Rectal smooth muscle tissue (tissue), 1 donor: ENCODE measurements around the gene LUC7L3.
"Not testable (repeated sequence)": the region's sequence is repeated elsewhere in the genome, so short reads cannot be mapped to it uniquely, and the experiment has no call there.

ENCODE experiments used
- H3K27ac ChIP-seq: one replicate; pipeline ENCODE4 v1.7.0; 2013; ENCODE audit warnings: low read depth, low read length, inconsistent platforms
- H3K27me3 ChIP-seq: one replicate; pipeline ENCODE4 v1.7.0; 2013; ENCODE audit warnings: low read length; ENCODE audit not compliant: control insufficient read depth, insufficient read depth
- H3K36me3 ChIP-seq: one replicate; pipeline ENCODE4 v1.7.0; 2013; ENCODE audit warnings: low read length; ENCODE audit not compliant: control insufficient read depth, insufficient read depth
- H3K4me1 ChIP-seq: one replicate; pipeline ENCODE4 v1.7.0; 2013; ENCODE audit warnings: low read length; ENCODE audit not compliant: control insufficient read depth, insufficient read depth
- H3K4me3 ChIP-seq: one replicate; pipeline ENCODE4 v1.7.0; 2013; ENCODE audit warnings: low read length
- H3K9ac ChIP-seq: one replicate; pipeline ENCODE4 v1.7.0; 2013; ENCODE audit warnings: low read length

Gene LUC7L3

GRCh38 chr17:50719144-50719923 lies at the start of gene LUC7L3:
Gene LUC7L3, plus strand, starts transcription at chr17:50719603. Its CDS starts 130 bp downstream, at chr17:50719733.
- Histone ChIP-seq H3K4me3 (peak within 1 kb of the TSS; percentile 96), H3K27me3 (no peaks in the 10 kb centered on the region), H3K27ac (peak within 1 kb of the TSS; percentile 99), H3K9ac (peak within 1 kb of the TSS; percentile 97), H3K36me3 (no peaks in the 10 kb centered on the region), H3K4me1 (peaks cover 5% of the 10 kb centered on the region)

- H3K36me3 ChIP-seq = no peaks in the 10 kb centered on the region
- H3K27me3 ChIP-seq = no peaks in the 10 kb centered on the region
- no peak overlapping the region for H3K4me3 ChIP-seq
- H3K27ac ChIP-seq = no peak overlapping the region
- H3K9ac ChIP-seq = no peak overlapping the region
- H3K4me1 ChIP-seq = no peaks in the 10 kb centered on the region
Observed at GRCh38 chr17:50672071-50672470, 47.3 kb upstream of the LUC7L3 start.

- Histone ChIP-seq H3K4me3 (no peak overlapping the region), H3K27ac (no peak overlapping the region)
Observed at GRCh38 chr17:50672831-50673551, 46.4 kb upstream of the LUC7L3 start.

GRCh38 chr17:50675190-50675589 lies 44.2 kb upstream of the LUC7L3 start:
- no peak overlapping the region for H3K27ac ChIP-seq
- H3K9ac ChIP-seq = no peak overlapping the region
- H3K4me3 ChIP-seq = no peak overlapping the region
- no peaks in the 10 kb centered on the region for H3K4me1 ChIP-seq
- H3K36me3 ChIP-seq = no peaks in the 10 kb centered on the region
- no peaks in the 10 kb centered on the region for H3K27me3 ChIP-seq

More at GRCh38 chr17:50672831-50673551, 46.4 kb upstream of the LUC7L3 start:
- Histone ChIP-seq H3K27me3 (no peaks in the 10 kb centered on the region), H3K4me1 (no peaks in the 10 kb centered on the region), H3K36me3 (no peaks in the 10 kb centered on the region), H3K9ac (no peak overlapping the region)

- H3K27ac ChIP-seq = no peak overlapping the region
- H3K9ac ChIP-seq = no peak overlapping the region
- no peaks in the 10 kb centered on the region for H3K27me3 ChIP-seq
- no peaks in the 10 kb centered on the region for H3K4me1 ChIP-seq
- H3K36me3 ChIP-seq = no peaks in the 10 kb centered on the region
- H3K4me3 ChIP-seq = no peak overlapping the region
Observed at GRCh38 chr17:50675627-50676026, 43.8 kb upstream of the LUC7L3 start.

- Histone ChIP-seq H3K36me3 (no peaks in the 10 kb centered on the region), H3K4me3 (no peak overlapping the region)
Observed at GRCh38 chr17:50676065-50676975, 43.1 kb upstream of the LUC7L3 start.

GRCh38 chr17:50677851-50678375 lies 41.5 kb upstream of the LUC7L3 start:
- Histone ChIP-seq H3K4me3 (no peak overlapping the region), H3K36me3 (no peaks in the 10 kb centered on the region), H3K27me3 (no peaks in the 10 kb centered on the region), H3K4me1 (no peaks in the 10 kb centered on the region), H3K27ac (no peak overlapping the region), H3K9ac (no peak overlapping the region)

More at GRCh38 chr17:50676065-50676975, 43.1 kb upstream of the LUC7L3 start:
- no peaks in the 10 kb centered on the region for H3K4me1 ChIP-seq
- no peaks in the 10 kb centered on the region for H3K27me3 ChIP-seq
- H3K9ac ChIP-seq = no peak overlapping the region
- H3K27ac ChIP-seq = no peak overlapping the region

- no peaks in the 10 kb centered on the region for H3K4me1 ChIP-seq
- no peak overlapping the region for H3K9ac ChIP-seq
- H3K27me3 ChIP-seq = no peaks in the 10 kb centered on the region
- no peaks in the 10 kb centered on the region for H3K36me3 ChIP-seq
- H3K27ac ChIP-seq = no peak overlapping the region
- H3K4me3 ChIP-seq = no peak overlapping the region
Observed at GRCh38 chr17:50679008-50679544, 40.3 kb upstream of the LUC7L3 start.

- Histone ChIP-seq H3K4me3 (no peak overlapping the region), H3K27ac (no peak overlapping the region), H3K27me3 (no peaks in the 10 kb centered on the region), H3K9ac (no peak overlapping the region), H3K36me3 (no peaks in the 10 kb centered on the region), H3K4me1 (no peaks in the 10 kb centered on the region)
Observed at GRCh38 chr17:50680126-50680525, 39.3 kb upstream of the LUC7L3 start.

GRCh38 chr17:50680543-50681262 lies 38.7 kb upstream of the LUC7L3 start:
- H3K36me3 ChIP-seq, H3K27me3 ChIP-seq, H3K27ac ChIP-seq, H3K9ac ChIP-seq, H3K4me3 ChIP-seq, H3K4me1 ChIP-seq: not testable (repeated sequence)
